GM18526 (cell line): ENCODE results near the gene CYP46A1.

Experiments used
- POLR2A ChIP-seq: IDR thresholded peaks from 3 replicates; pipeline ENCODE4 v1.6.1; 2011; ENCODE audit not compliant: insufficient read length; ENCODE audit errors: extremely low read depth

Gene CYP46A1

DNA sequence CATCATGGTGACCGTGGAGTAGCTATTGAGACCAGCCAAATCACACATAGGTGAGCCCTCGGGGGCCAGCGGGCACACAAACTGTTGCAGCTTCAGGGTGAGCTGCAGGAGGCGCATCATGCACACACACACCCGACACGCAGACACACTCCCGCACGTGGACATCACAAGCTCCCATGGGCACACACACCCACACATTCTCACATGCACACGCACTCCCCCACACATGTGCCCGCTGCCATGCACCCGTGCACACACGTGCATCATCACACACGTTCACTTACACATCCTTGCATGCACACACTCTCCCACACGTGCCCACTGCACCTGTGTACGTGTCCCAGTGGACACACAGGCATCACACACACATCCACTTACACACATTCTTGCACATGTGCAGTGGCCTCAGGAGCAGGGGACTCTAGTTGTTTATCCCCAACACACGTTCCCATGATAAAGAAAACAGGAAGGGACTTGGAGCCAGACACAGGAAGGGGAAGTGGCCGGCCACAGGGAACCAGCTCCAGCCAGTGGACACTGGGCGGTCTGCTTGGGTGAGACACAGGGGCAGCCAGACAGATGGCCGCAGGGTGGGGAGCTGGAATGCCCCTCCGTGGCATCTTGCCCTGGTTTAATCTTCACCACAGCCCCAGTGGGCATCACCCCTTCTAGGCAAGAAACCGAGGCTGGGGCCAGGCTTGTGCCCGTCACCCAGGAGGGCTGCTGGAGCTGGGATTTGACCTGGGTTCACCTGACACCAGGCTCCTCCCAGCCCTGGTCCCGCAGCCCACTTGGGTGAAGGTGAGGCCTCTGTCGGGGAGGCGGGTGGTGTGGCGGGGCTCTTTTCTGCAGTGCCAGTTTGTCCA lies 49.7 kb downstream of the CYP46A1 start:
- TF ChIP-seq POLR2A: no peak

DNA sequence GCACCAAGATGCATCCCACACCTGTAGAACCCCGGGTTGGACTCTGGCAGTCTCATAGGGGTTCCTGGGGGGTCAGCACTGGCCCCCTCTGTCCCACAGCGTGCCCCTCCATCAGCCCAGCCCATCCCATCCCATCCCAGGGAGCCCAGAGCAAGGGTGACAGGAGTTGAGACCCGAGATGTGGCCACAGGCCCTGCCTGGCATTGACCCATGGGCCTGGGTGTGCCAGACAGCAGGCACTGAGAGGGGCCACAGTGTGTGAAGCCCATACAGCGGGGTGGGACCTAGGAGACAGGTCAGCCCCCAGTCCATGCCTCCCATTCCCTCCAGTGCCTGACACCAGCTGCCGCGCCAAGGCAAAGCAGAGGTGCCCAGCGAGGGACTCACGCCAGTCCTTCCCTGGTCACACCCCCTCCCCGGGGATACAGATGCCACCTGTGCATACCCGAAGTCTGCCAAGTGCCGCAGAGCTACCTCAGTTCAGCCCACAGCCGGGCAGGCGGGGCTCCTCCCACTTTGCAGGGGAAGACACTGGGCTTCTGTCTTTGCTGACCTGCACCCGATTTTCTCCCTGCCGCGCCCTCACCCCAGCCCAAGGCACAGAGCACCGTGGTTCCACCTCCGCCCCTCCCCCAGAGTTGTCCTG lies 50.4 kb downstream of the CYP46A1 start:
- no peak for TF ChIP-seq POLR2A

DNA sequence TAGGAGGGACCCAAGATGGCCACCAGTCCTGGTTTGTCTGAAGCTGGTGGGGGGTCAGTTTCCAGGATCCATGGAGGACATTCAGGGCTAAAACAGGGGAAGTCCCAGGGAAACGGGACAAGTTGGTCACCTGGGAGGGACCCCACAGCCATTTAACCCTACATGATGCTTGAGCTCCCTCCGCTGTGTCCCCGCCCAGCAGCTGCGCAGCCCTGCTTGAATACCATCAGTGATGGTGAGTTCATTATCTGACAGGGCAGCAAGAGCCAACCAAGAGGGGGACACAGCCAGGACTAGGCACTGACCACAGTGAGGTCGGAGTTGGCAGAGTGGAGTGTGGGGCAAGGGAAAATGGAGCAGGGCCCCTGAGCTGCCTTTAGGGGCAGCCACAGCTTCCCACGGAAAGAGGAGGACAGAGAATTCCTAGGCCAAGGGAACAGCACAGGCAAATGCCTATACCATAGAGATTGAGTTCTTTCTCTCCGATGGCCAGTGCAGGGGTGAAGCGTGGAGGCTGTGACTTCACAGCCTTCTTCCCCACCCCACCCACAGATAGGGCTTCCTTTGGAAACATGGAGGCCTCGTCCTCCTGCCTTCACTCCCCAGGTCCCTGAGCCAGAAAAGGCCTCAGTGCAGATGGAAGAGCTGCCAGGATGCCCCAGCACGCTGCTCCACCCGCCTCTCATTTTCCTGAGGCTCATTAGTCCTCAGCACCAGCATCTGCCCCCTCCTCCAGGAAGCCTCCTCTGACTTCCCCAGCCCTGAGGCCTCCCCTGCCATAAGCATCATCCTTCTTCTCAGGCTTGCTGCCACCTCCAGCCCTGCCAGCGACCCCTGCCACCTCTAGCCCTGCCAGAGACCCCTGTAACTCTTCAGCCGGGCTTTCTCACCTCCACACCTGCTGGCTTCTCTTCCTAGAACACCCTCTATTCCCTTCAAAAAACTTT lies 51.4 kb downstream of the CYP46A1 start:
- no peak for TF ChIP-seq POLR2A

DNA sequence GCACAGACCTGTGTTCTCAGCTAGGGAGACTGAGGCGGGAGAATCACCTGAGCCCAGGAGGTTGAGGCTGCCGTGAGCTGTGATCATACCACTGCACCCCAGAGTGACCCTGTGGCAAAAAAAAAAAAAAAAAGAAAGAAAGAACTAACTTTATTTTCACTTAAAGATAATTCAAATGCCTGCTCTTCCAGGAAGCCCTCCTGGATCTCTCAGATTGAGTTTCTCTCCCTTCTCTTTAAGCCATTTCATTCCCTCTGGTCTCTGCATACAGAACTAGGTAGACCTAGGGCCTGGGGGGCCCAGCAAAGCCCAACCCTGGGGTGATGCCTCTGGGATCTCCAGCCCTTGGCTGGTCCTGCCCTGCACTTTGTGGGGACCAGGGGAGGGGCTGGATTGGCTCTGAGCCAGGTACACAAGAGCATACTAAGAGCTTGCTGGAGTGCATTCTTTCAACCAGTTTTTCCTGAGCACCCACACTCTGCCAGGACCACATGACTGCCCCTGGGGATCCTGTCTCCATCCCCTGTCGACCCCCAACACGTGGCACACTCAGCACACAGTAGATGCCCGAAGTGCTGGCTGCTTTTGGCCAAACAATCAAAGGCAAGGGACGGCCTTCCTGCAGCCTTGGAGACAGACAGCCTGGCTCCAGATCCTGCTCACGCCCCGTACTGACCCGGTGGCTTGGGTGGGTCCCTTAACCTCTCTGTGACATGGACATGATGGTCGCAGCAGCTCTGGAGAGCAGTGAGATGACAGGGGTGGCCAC lies 52.7 kb downstream of the CYP46A1 start:
- TF ChIP-seq POLR2A: no peak

DNA sequence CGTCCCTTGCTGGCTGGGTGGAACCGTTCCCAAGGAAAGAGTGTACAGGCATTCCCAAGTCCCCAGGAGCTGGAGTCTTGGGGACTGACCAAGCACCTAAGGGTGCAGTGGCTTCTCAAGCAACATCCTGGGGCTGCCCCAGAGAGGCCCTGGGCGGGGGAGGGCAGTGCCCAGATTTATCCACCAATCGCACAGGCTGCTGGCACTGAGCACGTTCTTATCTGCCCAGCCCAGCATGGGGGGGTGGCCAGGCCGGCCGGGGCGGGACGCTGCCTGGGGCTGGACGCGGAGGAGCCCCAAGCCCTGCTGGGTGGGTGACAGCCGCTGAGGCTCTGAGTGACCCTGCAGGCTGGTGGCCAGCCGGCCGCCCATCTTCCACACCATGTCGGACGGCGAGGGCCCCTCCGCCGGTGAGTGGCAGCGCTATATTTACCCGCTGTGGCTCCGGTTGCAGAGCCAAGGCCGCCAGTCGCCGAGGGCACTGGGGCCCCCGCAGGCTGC lies 53.4 kb downstream of the CYP46A1 start:
- no peak for TF ChIP-seq POLR2A

DNA sequence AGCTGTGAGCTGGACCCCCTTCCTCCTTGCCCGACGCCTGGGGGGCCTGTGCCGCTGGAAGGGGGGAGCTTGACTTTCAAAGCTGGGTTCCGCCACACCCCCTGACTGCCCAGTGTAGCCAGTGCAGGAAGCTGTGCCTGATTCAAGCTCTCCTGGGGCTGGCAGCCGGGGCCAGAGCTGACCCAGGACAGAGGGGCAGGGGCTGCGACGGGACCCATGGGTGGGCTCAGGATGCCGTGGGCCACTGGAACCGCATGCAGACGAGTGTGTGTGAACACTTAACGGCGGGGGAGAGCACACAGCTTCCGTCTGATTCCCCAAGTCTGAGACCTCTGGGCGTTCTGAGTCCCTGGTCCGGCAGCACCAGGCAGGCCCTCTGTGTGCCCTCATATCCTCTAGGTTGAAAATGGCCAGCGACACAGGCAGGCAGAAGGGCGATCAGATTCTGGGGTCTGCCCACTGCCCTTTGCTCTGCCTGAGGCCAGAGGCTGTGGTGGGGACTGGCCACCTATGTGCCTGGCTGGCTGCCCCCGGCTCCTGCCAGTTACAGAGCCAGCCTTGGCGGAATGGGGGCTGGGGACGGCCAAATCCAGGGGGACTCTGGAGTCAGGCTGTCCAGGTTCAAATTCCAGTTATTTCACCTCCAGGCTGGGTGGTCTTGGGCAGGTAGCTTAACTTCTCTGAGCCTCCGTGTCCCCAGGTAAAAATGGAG lies 54.0 kb downstream of the CYP46A1 start:
- no peak for TF ChIP-seq POLR2A

DNA sequence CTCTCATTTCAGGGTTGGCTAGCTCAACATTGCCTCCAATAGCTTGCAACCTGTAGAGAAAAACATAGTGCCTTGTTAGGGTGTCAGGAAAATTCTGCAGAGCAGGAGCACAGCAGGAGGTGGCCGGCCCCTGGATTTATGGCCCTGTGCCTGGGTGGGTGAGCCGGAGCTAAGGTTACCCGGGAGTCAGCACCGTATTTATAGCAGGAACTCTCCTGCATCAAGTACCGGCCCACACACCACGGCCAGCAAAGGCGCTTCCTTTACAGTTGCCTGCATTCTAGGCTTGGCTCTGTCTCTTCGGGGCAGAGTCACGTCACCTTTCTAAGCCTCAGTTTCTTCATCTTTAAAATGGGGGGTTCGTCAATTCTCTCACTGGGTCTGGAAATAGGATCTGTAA lies 56.3 kb downstream of the CYP46A1 start:
- no peak for TF ChIP-seq POLR2A

DNA sequence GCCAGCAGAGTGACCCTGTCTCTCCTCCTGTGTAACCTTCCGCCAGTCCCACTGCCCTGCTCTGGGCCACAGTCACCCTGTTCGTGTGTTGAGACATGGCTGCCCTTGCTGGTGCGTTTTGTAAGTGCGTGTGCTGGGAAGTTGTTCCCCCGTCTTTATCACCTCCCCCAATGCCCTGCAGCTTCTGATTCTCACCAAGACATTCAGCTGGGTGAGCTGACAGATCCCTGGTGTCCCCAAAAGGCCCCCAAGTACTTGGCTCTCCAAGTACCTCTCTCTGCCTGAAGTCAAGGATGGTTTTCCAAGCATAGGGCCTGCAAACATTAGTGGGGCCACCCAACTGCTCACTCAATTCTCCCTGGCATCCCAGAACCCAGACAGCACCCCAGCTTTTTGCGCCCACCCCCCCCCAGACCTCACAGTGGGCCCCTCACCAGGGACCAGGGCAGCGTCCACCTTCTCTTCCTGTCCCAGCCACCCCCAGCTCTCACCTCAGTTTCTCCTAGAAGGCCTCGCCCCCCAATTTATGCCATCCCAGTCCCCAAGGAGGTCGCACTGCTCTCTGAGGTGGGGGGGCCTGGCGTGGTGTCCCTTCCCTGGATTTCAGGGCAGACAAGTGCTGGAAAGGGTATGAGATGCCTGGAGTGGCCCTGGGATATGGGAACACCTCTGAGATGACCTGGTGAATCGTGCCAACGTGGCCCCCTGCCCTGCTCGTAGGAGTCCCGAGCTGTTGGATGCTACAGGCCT lies 57.3 kb downstream of the CYP46A1 start:
- TF ChIP-seq POLR2A: no peak

DNA sequence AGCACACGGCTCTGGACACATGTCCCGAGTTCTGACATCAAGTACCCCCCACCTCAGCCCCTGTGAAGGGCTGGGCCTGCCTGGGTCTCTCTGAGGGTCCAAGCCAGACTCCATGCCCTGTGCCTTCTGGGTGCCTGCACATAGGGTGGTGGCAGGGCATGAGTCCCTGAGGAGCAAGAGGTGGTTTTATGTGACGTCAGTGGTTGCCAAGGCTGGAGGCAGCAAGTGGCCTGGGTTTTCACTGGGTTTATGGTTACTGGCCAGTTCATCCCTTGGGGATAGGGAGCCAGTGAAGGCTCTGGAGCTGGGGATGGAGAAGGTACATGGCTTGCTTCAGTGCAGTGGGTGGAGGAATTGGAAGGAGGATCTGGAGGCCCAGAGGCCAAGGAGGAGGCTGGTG lies 58.0 kb downstream of the CYP46A1 start:
- no peak for TF ChIP-seq POLR2A

DNA sequence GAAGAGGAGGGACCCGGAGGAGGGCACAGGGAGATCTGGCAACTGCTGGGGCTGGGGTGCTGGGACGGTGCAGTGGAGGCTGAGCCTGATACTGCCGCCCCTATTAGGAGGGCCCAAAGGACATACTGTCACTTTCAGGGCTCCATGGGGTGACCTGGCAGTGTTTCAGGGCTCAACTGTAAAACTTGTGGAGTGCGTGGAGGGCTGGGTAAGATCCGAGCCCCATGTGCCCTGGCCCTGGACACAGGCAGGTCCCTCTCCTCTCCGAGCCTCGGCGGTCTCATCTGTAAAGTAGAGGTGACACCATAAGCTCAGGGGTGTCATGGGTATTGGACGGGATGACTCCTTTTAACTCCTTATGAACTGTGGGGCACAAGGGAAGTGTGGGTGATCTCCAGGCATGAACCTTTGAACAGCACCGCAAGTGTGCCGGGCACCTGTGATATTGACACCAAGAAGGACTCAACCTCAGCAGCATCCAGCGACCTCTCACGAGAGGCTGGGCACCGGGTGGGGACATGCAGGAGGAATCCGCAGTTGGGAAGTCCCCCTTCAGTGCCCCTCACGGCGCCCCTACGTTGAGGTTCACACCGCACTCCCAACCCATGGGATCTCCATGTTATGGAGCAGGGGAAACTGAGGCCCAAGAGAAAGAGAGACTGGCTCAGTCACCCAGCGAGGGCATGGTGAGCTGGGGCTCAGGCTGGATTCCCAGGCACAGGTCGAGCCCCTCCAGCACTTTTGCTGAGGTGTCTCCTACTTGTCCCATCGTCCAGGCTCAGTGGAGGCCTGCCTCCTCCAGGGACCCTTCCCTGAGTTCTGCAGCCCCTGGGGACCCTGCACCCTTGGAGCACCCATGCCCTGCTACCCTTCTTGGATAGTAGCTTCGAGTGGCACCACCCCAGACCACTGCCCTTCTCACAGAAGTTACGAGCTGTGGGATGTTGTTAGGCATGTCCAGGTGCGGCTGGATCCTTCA lies 58.7 kb downstream of the CYP46A1 start:
- TF ChIP-seq POLR2A: no peak

DNA sequence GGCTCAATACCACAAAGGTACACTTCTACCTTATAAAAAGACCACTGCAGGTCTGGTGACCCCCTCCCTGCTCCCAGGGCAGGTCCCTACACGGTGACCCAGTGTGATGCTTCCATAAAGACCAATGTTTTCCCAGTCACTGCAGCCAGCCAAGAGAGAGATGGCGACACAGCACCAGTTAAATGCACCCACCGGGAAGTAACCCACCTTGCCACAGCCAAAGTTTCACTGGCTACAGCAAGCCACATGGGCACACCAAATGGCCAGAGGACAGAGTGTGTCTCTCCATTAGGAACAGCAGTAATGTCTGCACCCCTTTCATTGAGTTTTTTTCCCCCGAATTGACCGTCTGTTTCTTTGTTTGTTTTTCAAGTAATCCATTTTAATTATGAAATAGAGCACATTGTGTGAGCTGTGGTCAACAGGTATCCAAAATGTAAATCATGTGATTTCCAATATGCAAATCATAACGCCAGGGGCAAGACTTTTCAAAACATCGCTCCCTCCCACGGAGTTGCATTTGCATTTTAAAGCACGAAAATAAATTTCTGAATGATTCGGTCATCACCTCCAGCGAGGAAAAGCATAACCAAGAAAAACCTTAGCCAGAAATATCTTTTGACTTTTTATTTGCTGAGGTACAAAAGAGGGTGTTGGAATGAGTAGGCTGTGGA lies 60.2 kb downstream of the CYP46A1 start:
- TF ChIP-seq POLR2A: no peak

DNA sequence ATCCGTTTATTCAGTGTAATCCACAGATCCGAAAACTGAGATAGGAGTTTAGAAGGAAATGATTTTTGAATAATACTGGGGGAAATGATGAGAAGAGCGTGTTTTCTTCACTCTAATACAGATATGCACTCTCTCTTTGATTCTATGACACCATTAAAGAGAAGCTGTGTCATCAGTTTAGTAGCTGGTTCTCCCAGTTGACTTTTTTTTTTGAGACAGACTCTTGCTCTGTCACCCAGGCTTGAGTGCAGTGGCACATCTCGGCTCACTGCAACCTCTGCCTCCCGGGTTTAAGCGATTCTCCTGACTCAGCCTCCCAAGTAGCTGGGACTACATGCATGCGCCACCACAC lies 60.8 kb downstream of the CYP46A1 start:
- no peak for TF ChIP-seq POLR2A
